ENCODE data around the gene SOX5.

Gene SOX5

GRCh38 chr12:23556661-23557060 lies 392.8 kb downstream of the SOX5 start:
- TF ChIP-seq CTCF (conservative IDR thresholded peaks at IDR 0.05; ENCODE audit: control insufficient read depth, insufficient read depth, low read depth, low read length), result no peak
- H3K4me3 ChIP-seq (ENCODE audit: control insufficient read depth, low read depth, low read length), result no peak overlapping the region
- no peak for DNase-seq (ENCODE audit: low read depth)

DNA sequence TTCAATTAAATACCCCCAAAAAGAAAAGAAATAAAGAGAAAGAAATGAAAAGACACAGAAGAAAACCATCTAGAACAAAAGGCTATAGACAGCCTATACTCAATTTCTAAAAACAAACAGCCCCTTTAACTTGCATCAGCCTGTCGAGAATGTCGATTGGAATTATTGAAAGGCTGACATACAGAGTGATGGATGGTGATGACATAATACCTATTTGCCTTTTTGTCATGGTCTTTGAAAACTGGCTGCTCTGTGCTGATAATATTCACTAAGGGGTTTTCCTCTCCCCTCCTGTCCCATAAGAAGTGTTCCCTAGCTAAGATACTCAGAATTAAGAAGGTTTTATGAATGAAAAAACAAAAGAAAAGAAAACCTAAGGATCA lies 393.7 kb downstream of the SOX5 start:
- H3K4me3 ChIP-seq (ENCODE audit: control insufficient read depth, low read depth, low read length), result no peak overlapping the region
- TF ChIP-seq CTCF (conservative IDR thresholded peaks at IDR 0.05; ENCODE audit: control insufficient read depth, insufficient read depth, low read depth, low read length), result no peak
- DNase-seq (ENCODE audit: low read depth), result no peak

DNA sequence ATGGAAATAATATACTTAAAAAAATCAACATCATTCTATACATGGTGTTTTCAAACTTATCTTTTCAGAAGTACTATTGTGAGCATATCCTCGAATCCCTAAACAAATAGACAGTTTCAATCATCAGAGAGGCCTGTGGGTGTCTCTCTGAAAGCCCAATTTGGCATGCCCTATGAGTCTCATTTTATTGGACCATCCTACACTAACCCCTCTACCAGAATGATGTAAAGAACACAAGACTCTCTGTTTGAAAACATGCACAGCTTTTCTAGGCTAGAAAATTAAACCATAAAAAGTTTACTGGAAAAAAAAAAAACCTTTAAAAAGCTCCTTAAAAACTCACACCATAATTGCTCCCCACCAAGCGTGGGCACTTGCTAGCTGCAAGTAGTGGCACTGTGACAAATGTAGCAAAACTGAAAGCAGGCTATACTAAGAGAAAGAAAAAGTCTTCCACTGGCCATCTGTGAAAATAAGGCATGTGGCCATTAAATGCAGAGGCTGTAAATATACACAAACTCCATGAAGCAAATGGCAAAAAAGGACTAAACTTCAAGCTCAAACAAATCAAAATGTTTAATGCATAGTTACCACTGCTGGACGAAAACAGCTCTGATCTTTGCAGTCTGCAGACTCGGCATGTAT lies 394.2 kb downstream of the SOX5 start:
- no peak for DNase-seq (ENCODE audit: low read depth)
- no peak overlapping the region for H3K4me3 ChIP-seq (ENCODE audit: control insufficient read depth, low read depth, low read length)
- TF ChIP-seq CTCF (conservative IDR thresholded peaks at IDR 0.05; ENCODE audit: control insufficient read depth, insufficient read depth, low read depth, low read length), result no peak

DNA sequence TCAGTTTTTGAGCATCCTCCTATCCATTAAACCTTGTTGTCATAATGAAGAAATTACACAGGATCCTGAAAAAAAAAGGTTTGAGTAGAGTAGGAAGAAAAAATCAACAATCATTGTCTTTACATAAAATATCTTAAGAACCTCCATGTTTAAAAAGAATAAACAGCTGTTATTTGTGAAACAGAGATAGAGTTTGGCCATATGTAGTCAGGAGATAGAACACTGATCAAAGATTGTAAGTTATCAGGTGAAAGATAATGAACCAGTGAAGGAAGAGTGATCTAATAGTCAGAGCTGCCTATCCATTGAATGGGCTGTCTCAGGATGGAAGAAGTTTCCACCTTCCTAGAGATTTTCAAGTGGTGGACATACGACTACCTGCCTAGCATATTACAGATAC lies 397.1 kb downstream of the SOX5 start:
- no peak overlapping the region for H3K4me3 ChIP-seq (ENCODE audit: control insufficient read depth, low read depth, low read length)
- TF ChIP-seq CTCF (conservative IDR thresholded peaks at IDR 0.05; ENCODE audit: control insufficient read depth, insufficient read depth, low read depth, low read length), result no peak
- no peak for DNase-seq (ENCODE audit: low read depth)

DNA sequence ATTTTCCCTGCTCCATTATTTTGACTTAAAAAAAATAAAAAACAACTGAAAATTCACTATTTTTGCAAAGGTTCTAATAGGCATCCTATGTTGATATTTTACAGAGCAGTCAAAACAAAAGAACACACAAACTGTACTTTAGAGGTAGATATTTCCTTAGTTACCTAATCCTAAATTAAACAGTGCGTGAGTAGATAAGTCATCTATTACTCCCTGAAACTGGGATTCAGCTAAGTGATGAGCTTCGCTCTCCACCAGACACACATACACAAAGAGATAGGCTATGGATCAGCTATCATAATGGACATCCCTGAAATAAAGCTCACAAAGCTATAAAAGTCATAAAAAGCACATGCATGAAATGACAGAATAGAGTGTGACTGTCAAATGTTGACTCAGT lies 398.7 kb downstream of the SOX5 start:
- no peak overlapping the region for H3K4me3 ChIP-seq (ENCODE audit: control insufficient read depth, low read depth, low read length)
- TF ChIP-seq CTCF (conservative IDR thresholded peaks at IDR 0.05; ENCODE audit: control insufficient read depth, insufficient read depth, low read depth, low read length), result no peak
- DNase-seq (ENCODE audit: low read depth), result no peak

GRCh38 chr12:23548742-23549141 lies 400.7 kb downstream of the SOX5 start:
- no peak overlapping the region for H3K4me3 ChIP-seq (ENCODE audit: control insufficient read depth, low read depth, low read length)
- DNase-seq (ENCODE audit: low read depth), result no peak
- TF ChIP-seq CTCF (conservative IDR thresholded peaks at IDR 0.05; ENCODE audit: control insufficient read depth, insufficient read depth, low read depth, low read length), result no peak

DNA sequence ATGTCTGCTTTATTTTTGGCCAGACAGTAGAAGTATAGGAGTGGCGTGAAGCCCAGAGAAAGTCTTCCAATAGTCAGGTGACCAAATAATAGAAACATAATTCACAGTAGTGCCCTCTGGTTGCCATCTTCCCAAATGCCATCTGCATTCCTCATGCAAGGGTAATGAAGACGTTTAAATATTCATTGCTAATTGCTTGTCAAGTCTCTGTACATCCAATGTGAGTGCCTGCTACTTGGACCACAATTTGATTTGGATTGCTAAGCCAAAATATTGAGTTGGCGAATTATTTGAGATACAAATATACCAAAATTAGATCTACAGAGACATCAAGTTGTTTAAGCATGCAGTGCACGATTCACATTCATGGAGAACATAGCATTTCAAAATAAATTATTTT lies 402.7 kb downstream of the SOX5 start:
- no peak overlapping the region for H3K4me3 ChIP-seq (ENCODE audit: control insufficient read depth, low read depth, low read length)
- no peak for TF ChIP-seq CTCF (conservative IDR thresholded peaks at IDR 0.05; ENCODE audit: control insufficient read depth, insufficient read depth, low read depth, low read length)
- DNase-seq (ENCODE audit: low read depth), result no peak

Data from fibroblast of mammary gland (primary cell).